ENCODE results near the gene PCSK5.

PCSK5 gene

DNA sequence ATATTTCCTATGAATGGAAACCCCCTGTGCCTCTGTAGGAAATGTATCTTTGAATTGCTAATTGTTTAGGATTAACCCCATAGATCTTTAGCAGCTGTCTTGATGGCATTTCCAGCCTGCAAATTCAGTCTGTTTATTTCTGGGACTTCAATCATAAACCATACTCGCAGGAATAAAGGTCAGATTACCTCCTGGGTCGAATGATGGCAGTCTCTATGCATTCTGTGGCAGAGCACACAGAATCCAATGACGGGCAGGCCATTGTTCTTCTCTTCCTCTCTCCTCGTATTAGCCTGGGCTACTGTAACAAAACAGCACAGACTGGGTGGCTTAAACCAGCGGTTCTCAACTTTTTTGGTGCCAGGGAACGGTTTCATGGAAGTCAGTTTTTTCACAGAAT is 199.9 kb downstream of the PCSK5 start:
- no peaks in the 10 kb centered on the region for H3K27me3 ChIP-seq (ENCODE audit: control insufficient read depth, insufficient read depth, low read length)
- no peaks in the 10 kb centered on the region for H3K36me3 ChIP-seq (ENCODE audit: control insufficient read depth, low read depth, low read length)
- H3K4me1 ChIP-seq (ENCODE audit: control insufficient read depth, low read depth, low read length) = peaks cover 6% of the 10 kb centered on the region
- H3K9ac ChIP-seq (ENCODE audit: low read length) = no peak overlapping the region
- H3K9me3 ChIP-seq (ENCODE audit: control insufficient read depth, low read depth, low read length) = no peaks in the 10 kb centered on the region
- H3K27ac ChIP-seq (ENCODE audit: low read length) = no peak overlapping the region
- no peak overlapping the region for H3K4me3 ChIP-seq (ENCODE audit: low read length)

DNA sequence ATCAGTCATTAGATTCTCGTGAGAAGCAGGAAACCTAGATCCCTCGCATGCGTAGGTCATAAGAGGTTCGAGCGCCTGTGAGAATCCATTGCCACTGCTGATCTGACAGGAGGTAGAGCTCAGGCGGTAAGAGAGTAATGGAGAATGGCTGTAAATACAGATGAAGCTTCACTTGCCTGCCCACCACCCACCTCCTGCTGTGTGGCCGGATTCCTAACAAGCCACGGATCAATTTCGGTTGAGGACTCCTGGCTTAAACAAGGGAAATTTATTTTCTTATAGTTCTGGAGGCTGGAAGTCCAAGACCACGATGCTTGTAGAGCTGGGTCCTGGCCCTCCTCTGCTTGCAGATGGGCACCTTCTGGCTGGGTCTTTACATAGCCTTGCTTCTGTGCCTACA is 200.4 kb downstream of the PCSK5 start:
- no peak overlapping the region for H3K27ac ChIP-seq (ENCODE audit: low read length)
- H3K27me3 ChIP-seq (ENCODE audit: control insufficient read depth, insufficient read depth, low read length) = no peaks in the 10 kb centered on the region
- no peaks in the 10 kb centered on the region for H3K9me3 ChIP-seq (ENCODE audit: control insufficient read depth, low read depth, low read length)
- H3K4me1 ChIP-seq (ENCODE audit: control insufficient read depth, low read depth, low read length) = peaks cover 6% of the 10 kb centered on the region
- H3K4me3 ChIP-seq (ENCODE audit: low read length) = no peak overlapping the region
- no peak overlapping the region for H3K9ac ChIP-seq (ENCODE audit: low read length)
- H3K36me3 ChIP-seq (ENCODE audit: control insufficient read depth, low read depth, low read length) = no peaks in the 10 kb centered on the region

GRCh38 chr9:76092572-76092971 is 202.1 kb downstream of the PCSK5 start:
- H3K9me3 ChIP-seq (ENCODE audit: control insufficient read depth, low read depth, low read length) = no peaks in the 10 kb centered on the region
- peaks cover 6% of the 10 kb centered on the region for H3K4me1 ChIP-seq (ENCODE audit: control insufficient read depth, low read depth, low read length)
- no peak overlapping the region for H3K27ac ChIP-seq (ENCODE audit: low read length)
- no peaks in the 10 kb centered on the region for H3K27me3 ChIP-seq (ENCODE audit: control insufficient read depth, insufficient read depth, low read length)
- no peak overlapping the region for H3K4me3 ChIP-seq (ENCODE audit: low read length)
- H3K36me3 ChIP-seq (ENCODE audit: control insufficient read depth, low read depth, low read length) = no peaks in the 10 kb centered on the region
- no peak overlapping the region for H3K9ac ChIP-seq (ENCODE audit: low read length)

DNA sequence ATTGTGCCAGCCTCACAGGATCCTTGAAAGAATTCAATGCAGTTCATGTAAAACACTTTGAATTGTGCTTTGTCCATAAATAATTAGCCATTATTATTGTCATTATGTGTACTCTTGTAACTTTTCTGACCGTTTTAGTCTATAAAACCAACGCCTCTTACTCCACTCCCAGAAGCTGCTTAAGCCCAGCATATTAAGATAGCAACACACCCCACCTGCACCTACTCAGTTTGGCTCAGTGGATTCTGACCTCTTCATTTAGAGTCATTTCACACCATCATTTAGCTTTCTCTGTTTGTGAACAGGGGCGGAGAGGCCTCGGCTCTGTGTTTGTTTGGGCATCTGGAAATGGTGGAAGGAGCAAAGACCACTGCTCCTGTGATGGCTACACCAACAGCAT is 205.1 kb downstream of the PCSK5 start:
- H3K9ac ChIP-seq (ENCODE audit: low read length) = no peak overlapping the region
- no peaks in the 10 kb centered on the region for H3K36me3 ChIP-seq (ENCODE audit: control insufficient read depth, low read depth, low read length)
- no peaks in the 10 kb centered on the region for H3K9me3 ChIP-seq (ENCODE audit: control insufficient read depth, low read depth, low read length)
- peaks cover 2% of the 10 kb centered on the region for H3K4me1 ChIP-seq (ENCODE audit: control insufficient read depth, low read depth, low read length)
- H3K4me3 ChIP-seq (ENCODE audit: low read length) = no peak overlapping the region
- H3K27me3 ChIP-seq (ENCODE audit: control insufficient read depth, insufficient read depth, low read length) = no peaks in the 10 kb centered on the region
- H3K27ac ChIP-seq (ENCODE audit: low read length) = no peak overlapping the region

DNA sequence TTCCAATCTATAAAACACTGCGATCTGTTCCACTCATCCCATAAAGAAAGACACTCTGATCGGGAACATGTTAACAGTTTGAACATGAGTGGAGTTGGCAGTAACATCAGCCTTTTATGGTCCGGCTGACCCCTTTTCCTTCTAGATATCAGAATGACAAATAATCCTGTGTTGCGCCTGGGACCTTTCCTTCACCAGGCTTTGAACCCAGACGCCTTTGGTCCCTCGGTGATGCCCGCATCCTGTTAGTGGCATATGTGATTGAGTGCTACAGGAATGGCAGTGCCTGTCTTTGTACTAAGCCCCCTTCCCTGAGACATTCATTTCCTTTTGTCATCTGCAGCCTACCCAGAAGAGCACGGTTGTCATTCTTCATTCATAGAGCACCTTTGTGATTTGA is 209.0 kb downstream of the PCSK5 start:
- H3K9ac ChIP-seq (ENCODE audit: low read length) = no peak overlapping the region
- H3K4me1 ChIP-seq (ENCODE audit: control insufficient read depth, low read depth, low read length) = peaks cover 7% of the 10 kb centered on the region
- no peak overlapping the region for H3K27ac ChIP-seq (ENCODE audit: low read length)

GRCh38 chr9:76101075-76101474 is 210.6 kb downstream of the PCSK5 start:
- Histone ChIP-seq H3K27ac (ENCODE audit: low read length) (no peak overlapping the region), H3K4me3 (ENCODE audit: low read length) (no peak overlapping the region), H3K36me3 (ENCODE audit: control insufficient read depth, low read depth, low read length) (no peaks in the 10 kb centered on the region), H3K9ac (ENCODE audit: low read length) (no peak overlapping the region), H3K4me1 (ENCODE audit: control insufficient read depth, low read depth, low read length) (peaks cover 7% of the 10 kb centered on the region), H3K9me3 (ENCODE audit: control insufficient read depth, low read depth, low read length) (no peaks in the 10 kb centered on the region), H3K27me3 (ENCODE audit: control insufficient read depth, insufficient read depth, low read length) (no peaks in the 10 kb centered on the region)

More for the DNA sequence above, 209.0 kb downstream of the PCSK5 start:
- no peak overlapping the region for H3K4me3 ChIP-seq (ENCODE audit: low read length)
- no peaks in the 10 kb centered on the region for H3K27me3 ChIP-seq (ENCODE audit: control insufficient read depth, insufficient read depth, low read length)
- H3K9me3 ChIP-seq (ENCODE audit: control insufficient read depth, low read depth, low read length) = no peaks in the 10 kb centered on the region
- H3K36me3 ChIP-seq (ENCODE audit: control insufficient read depth, low read depth, low read length) = no peaks in the 10 kb centered on the region

- no peak overlapping the region for H3K27ac ChIP-seq (ENCODE audit: low read length)
- no peaks in the 10 kb centered on the region for H3K27me3 ChIP-seq (ENCODE audit: control insufficient read depth, insufficient read depth, low read length)
Observed at GRCh38 chr9:76101491-76101890, 211.0 kb downstream of the PCSK5 start.

GRCh38 chr9:76101947-76102346 is 211.5 kb downstream of the PCSK5 start:
- Histone ChIP-seq H3K36me3 (ENCODE audit: control insufficient read depth, low read depth, low read length) (no peaks in the 10 kb centered on the region), H3K27ac (ENCODE audit: low read length) (no peak overlapping the region), H3K4me3 (ENCODE audit: low read length) (no peak overlapping the region), H3K4me1 (ENCODE audit: control insufficient read depth, low read depth, low read length) (peaks cover 7% of the 10 kb centered on the region), H3K9ac (ENCODE audit: low read length) (no peak overlapping the region), H3K9me3 (ENCODE audit: control insufficient read depth, low read depth, low read length) (no peaks in the 10 kb centered on the region), H3K27me3 (ENCODE audit: control insufficient read depth, insufficient read depth, low read length) (no peaks in the 10 kb centered on the region)

More at GRCh38 chr9:76101491-76101890, 211.0 kb downstream of the PCSK5 start:
- H3K4me3 ChIP-seq (ENCODE audit: low read length) = no peak overlapping the region
- no peak overlapping the region for H3K9ac ChIP-seq (ENCODE audit: low read length)
- no peaks in the 10 kb centered on the region for H3K36me3 ChIP-seq (ENCODE audit: control insufficient read depth, low read depth, low read length)
- peaks cover 7% of the 10 kb centered on the region for H3K4me1 ChIP-seq (ENCODE audit: control insufficient read depth, low read depth, low read length)
- no peaks in the 10 kb centered on the region for H3K9me3 ChIP-seq (ENCODE audit: control insufficient read depth, low read depth, low read length)

GRCh38 chr9:76103531-76104315 is 213.2 kb downstream of the PCSK5 start:
- Histone ChIP-seq H3K4me1 (ENCODE audit: control insufficient read depth, low read depth, low read length) (peaks cover 7% of the 10 kb centered on the region), H3K9ac (ENCODE audit: low read length) (no peak overlapping the region), H3K27ac (ENCODE audit: low read length) (no peak overlapping the region), H3K27me3 (ENCODE audit: control insufficient read depth, insufficient read depth, low read length) (no peaks in the 10 kb centered on the region), H3K9me3 (ENCODE audit: control insufficient read depth, low read depth, low read length) (no peaks in the 10 kb centered on the region), H3K36me3 (ENCODE audit: control insufficient read depth, low read depth, low read length) (no peaks in the 10 kb centered on the region), H3K4me3 (ENCODE audit: low read length) (no peak overlapping the region)

DNA sequence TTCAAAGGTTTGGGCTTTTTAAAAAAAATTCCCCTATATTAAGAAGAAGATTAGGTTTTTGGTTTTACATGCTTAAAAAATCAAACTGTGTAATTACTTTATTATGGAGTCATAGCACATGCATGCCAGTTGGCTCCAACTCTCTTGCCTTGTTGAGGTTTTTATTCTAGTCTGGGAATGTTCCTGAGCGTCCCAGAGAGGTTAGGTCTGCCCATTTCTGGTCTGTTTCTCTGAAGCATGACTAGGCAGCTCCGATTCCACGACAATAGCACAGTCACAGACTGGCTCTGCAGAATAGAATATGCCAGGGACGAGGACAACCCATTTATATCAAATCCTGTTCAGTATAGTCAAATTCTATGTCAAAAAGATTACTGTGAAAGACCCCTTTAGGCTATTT is 217.0 kb downstream of the PCSK5 start:
- Histone ChIP-seq H3K4me1 (ENCODE audit: control insufficient read depth, low read depth, low read length) (no peaks in the 10 kb centered on the region), H3K4me3 (ENCODE audit: low read length) (no peak overlapping the region), H3K27me3 (ENCODE audit: control insufficient read depth, insufficient read depth, low read length) (no peaks in the 10 kb centered on the region), H3K9ac (ENCODE audit: low read length) (no peak overlapping the region), H3K27ac (ENCODE audit: low read length) (no peak overlapping the region), H3K36me3 (ENCODE audit: control insufficient read depth, low read depth, low read length) (no peaks in the 10 kb centered on the region), H3K9me3 (ENCODE audit: control insufficient read depth, low read depth, low read length) (no peaks in the 10 kb centered on the region)

DNA sequence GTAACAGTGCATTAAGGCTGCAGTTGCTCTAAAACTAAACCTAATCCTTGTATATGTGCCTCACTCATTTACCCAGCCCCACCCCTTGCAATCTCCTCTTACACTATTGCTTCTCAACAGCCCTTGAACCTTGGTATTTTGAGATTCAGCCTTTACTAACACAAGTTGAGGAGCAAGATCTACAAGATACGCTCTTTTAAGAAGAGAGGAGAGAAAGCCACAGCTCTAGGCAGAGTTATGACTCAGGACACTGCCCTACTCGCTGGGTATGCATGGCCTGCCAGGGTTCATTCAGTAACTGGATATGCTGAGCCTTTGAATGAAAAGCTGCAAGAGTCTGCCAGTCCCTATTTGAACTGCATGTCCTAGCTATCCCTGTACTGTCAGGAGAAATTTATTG is 219.5 kb downstream of the PCSK5 start:
- Histone ChIP-seq H3K4me3 (ENCODE audit: low read length) (no peak overlapping the region), H3K27me3 (ENCODE audit: control insufficient read depth, insufficient read depth, low read length) (no peaks in the 10 kb centered on the region), H3K4me1 (ENCODE audit: control insufficient read depth, low read depth, low read length) (no peaks in the 10 kb centered on the region), H3K9me3 (ENCODE audit: control insufficient read depth, low read depth, low read length) (no peaks in the 10 kb centered on the region), H3K36me3 (ENCODE audit: control insufficient read depth, low read depth, low read length) (no peaks in the 10 kb centered on the region), H3K27ac (ENCODE audit: low read length) (no peak overlapping the region), H3K9ac (ENCODE audit: low read length) (no peak overlapping the region)

GRCh38 chr9:76112151-76112550 is 221.7 kb downstream of the PCSK5 start:
- no peaks in the 10 kb centered on the region for H3K27me3 ChIP-seq (ENCODE audit: control insufficient read depth, insufficient read depth, low read length)
- no peaks in the 10 kb centered on the region for H3K4me1 ChIP-seq (ENCODE audit: control insufficient read depth, low read depth, low read length)
- H3K9ac ChIP-seq (ENCODE audit: low read length) = no peak overlapping the region
- H3K27ac ChIP-seq (ENCODE audit: low read length) = no peak overlapping the region
- no peaks in the 10 kb centered on the region for H3K9me3 ChIP-seq (ENCODE audit: control insufficient read depth, low read depth, low read length)
- no peaks in the 10 kb centered on the region for H3K36me3 ChIP-seq (ENCODE audit: control insufficient read depth, low read depth, low read length)
- H3K4me3 ChIP-seq (ENCODE audit: low read length) = no peak overlapping the region
